Natural killer cell (primary cell): ENCODE results near the gene RP9. TPM values are rescaled to one million over a fixed set of nuclear protein-coding genes. Genes with fewer than 3 reads are reported as not detected.

ENCODE experiments used
- ATAC-seq, 3 donors: fragments of 150-1000 bp in 2 of 3; fragments of 200-7000 bp in 1 of 3; cut with Tn5 transposase; 1 replicate in 1 of 3; 2 replicates in 2 of 3; pipeline ENCODE4 v1.10.0; 2021; ENCODE audit warnings: mild to moderate bottlenecking in 2 of 3, moderate library complexity in 2 of 3
- DNase-seq, 2 donors: peaks; one replicate each; pipeline versions ENCODE4 v3.0.0 to v3.0.0-alpha.2; 2013 to 2021; ENCODE audit warnings: mixed read lengths in 1 of 2
- H3K27ac ChIP-seq: one replicate; pipeline ENCODE4 v1.5.1; 2013; ENCODE audit warnings: mild to moderate bottlenecking, low read length
- H3K27me3 ChIP-seq: one replicate; pipeline ENCODE4 v1.6.1; 2013; ENCODE audit warnings: low read length; ENCODE audit not compliant: control insufficient read depth, insufficient read depth
- H3K36me3 ChIP-seq: one replicate; pipeline ENCODE4 v1.6.1; 2013; ENCODE audit warnings: low read length; ENCODE audit not compliant: control insufficient read depth, insufficient read depth
- H3K4me1 ChIP-seq: one replicate; pipeline ENCODE4 v1.6.1; 2013; ENCODE audit warnings: low read length; ENCODE audit not compliant: control insufficient read depth, insufficient read depth
- H3K4me3 ChIP-seq: one replicate; pipeline ENCODE4 v1.5.1; 2013; ENCODE audit warnings: low read length
- H3K9me3 ChIP-seq: one replicate; pipeline ENCODE4 v1.6.1; 2013; ENCODE audit warnings: low read length; ENCODE audit not compliant: control insufficient read depth, insufficient read depth
- H3K27ac Mint-ChIP-seq, 2 donors: one replicate each; pipeline ENCODE4 v1.8.0; 2022; ENCODE audit warnings: mild to moderate bottlenecking in 2 of 2, mixed read lengths in 2 of 2, moderate library complexity in 1 of 2
- H3K27me3 Mint-ChIP-seq, 2 donors: one replicate each; pipeline ENCODE4 v1.8.0; 2022; ENCODE audit warnings: low read depth in 2 of 2, mixed read lengths in 2 of 2
- H3K36me3 Mint-ChIP-seq: one replicate; pipeline ENCODE4 v1.8.0; 2022; ENCODE audit warnings: mixed read lengths
- H3K4me1 Mint-ChIP-seq, 2 donors: one replicate each; pipeline ENCODE4 v1.8.0; 2022; ENCODE audit warnings: mixed read lengths in 2 of 2
- H3K4me3 Mint-ChIP-seq: one replicate; pipeline ENCODE4 v1.8.0; 2022; ENCODE audit warnings: mild to moderate bottlenecking, moderate library complexity, mixed read lengths
- H3K9me3 Mint-ChIP-seq, 2 donors: one replicate each; pipeline ENCODE4 v1.8.0; 2022; ENCODE audit warnings: mixed read lengths in 2 of 2
- CTCF ChIP-seq: fragments of 200-600 bp; IDR thresholded peaks from one replicate; pipeline ENCODE4 v1.8.0; 2022; ENCODE audit warnings: antibody characterized with exemption
- WGBS: methylation state at CpG from one replicate; pipeline ENCODE4 v1.1.7; 2013; ENCODE audit warnings: missing lambda C conversion rate; ENCODE audit not compliant: insufficient coverage; 5-methylcytosine and 5-hydroxymethylcytosine counted together
- intact Hi-C: fragments of 100-400 bp; cut with micrococcal nuclease; formaldehyde crosslinking; loops from one replicate; pipeline ENCODE4 v1.14.2; 2022
- total RNA-seq, 4 donors: library from RNA; stranded (reverse); fragments of 120-200 nt in 1 of 4; gene quantifications; one replicate each; pipeline versions ENCODE4 v1.2.3 to v1.2.4, GENCODE V29; 2013 to 2022

The RP9 gene
- total RNA-seq, 3 donors from 2014 or later (not counting 1 experiment from before 2014, with no cell fraction given): 19.1 to 27.6 (median 21.9) TPM

- Mint-ChIP-seq H3K36me3 (no peaks in the 10 kb centered on the region), H3K4me1 (no peaks in the 10 kb centered on the region), H3K27me3 (no peaks in the 10 kb centered on the region), H3K9me3 (no peaks in the 10 kb centered on the region), H3K4me3 (no peak overlapping the region), H3K27ac (no peak overlapping the region)
- Histone ChIP-seq H3K36me3 (peaks cover 13% of the 10 kb centered on the region), H3K27me3 (no peaks in the 10 kb centered on the region), H3K27ac (no peak overlapping the region), H3K9me3 (no peaks in the 10 kb centered on the region), H3K4me3 (no peak overlapping the region), H3K4me1 (no peaks in the 10 kb centered on the region)
- intact Hi-C loops: no loop called here
- no peak for TF ChIP-seq CTCF
- ATAC-seq: no peak
- 100% methylated on average over 1 of the region's 2 CpGs for WGBS
- DNase-seq: no peak
These were observed 47.2 kb upstream of the RP9 start for GRCh38 chr7:33156441-33156840.

- TF ChIP-seq CTCF: no peak
- no peaks in the 10 kb centered on the region for H3K9me3 ChIP-seq
- no peaks in the 10 kb centered on the region for H3K27me3 Mint-ChIP-seq
- H3K4me1 Mint-ChIP-seq: no peaks in the 10 kb centered on the region
- DNase-seq (no peak), ATAC-seq (no peak)
- H3K36me3 Mint-ChIP-seq: no peaks in the 10 kb centered on the region
- H3K4me3 ChIP-seq: no peak overlapping the region
- H3K4me1 ChIP-seq: no peaks in the 10 kb centered on the region
- H3K27ac Mint-ChIP-seq: no peak overlapping the region
- intact Hi-C loops: no loop called here
- no peaks in the 10 kb centered on the region for H3K9me3 Mint-ChIP-seq
- H3K36me3 ChIP-seq: peaks cover 13% of the 10 kb centered on the region
- H3K27ac ChIP-seq: no peak overlapping the region
- WGBS: 56% methylated on average over 1 of the region's 2 CpGs
- no peak overlapping the region for H3K4me3 Mint-ChIP-seq
- H3K27me3 ChIP-seq: no peaks in the 10 kb centered on the region
These were observed 46.6 kb upstream of the RP9 start for GRCh38 chr7:33155811-33156210.

GRCh38 chr7:33152087-33152486 is 42.9 kb upstream of the RP9 start:
- no peak for ATAC-seq
- H3K27ac ChIP-seq: no peak overlapping the region
- Mint-ChIP-seq H3K4me3 (no peak overlapping the region), H3K4me1 (no peaks in the 10 kb centered on the region), H3K36me3 (no peaks in the 10 kb centered on the region), H3K27ac (no peak overlapping the region), H3K27me3 (no peaks in the 10 kb centered on the region), H3K9me3 (no peaks in the 10 kb centered on the region)
- peaks cover 13% of the 10 kb centered on the region for H3K36me3 ChIP-seq
- 72% methylated on average over 3 of the region's 3 CpGs for WGBS
- H3K9me3 ChIP-seq: no peaks in the 10 kb centered on the region
- H3K4me3 ChIP-seq: no peak overlapping the region
- H3K27me3 ChIP-seq: no peaks in the 10 kb centered on the region
- TF ChIP-seq CTCF: no peak
- intact Hi-C loops: no loop called here
- H3K4me1 ChIP-seq: no peaks in the 10 kb centered on the region
- no peak for DNase-seq

GRCh38 chr7:33145156-33145555 is 36.0 kb upstream of the RP9 start:
- H3K27me3 ChIP-seq: no peaks in the 10 kb centered on the region
- peaks cover 2% of the 10 kb centered on the region for H3K36me3 ChIP-seq
- no peaks in the 10 kb centered on the region for H3K36me3 Mint-ChIP-seq
- WGBS: 91% methylated on average over 5 of the region's 5 CpGs
- intact Hi-C loops: no loop called here
- ATAC-seq (no peak), DNase-seq (no peak)
- H3K9me3 Mint-ChIP-seq: no peaks in the 10 kb centered on the region
- H3K9me3 ChIP-seq: no peaks in the 10 kb centered on the region
- peaks cover 11 to 22% of the 10 kb centered on the region in 2 donors for H3K4me1 Mint-ChIP-seq
- H3K4me3 ChIP-seq: no peak overlapping the region
- H3K27ac ChIP-seq: no peak overlapping the region
- H3K4me1 ChIP-seq: no peaks in the 10 kb centered on the region
- no peak for TF ChIP-seq CTCF
- no peak overlapping the region for H3K4me3 Mint-ChIP-seq
- H3K27me3 Mint-ChIP-seq: no peaks in the 10 kb centered on the region
- H3K27ac Mint-ChIP-seq: no peak overlapping the region
